ENCODE results near the gene NEDD4. TPM values are rescaled to one million over a fixed set of nuclear protein-coding genes. Genes with fewer than 3 reads are reported as not detected.

Gene NEDD4
- total RNA-seq, 1 experiment from 2014 or later = 57.7 TPM

GRCh38 chr15:55820043-55820442 lies 173.4 kb downstream of the NEDD4 start:
- TF ChIP-seq CTCF (IDR thresholded peaks at IDR 0.05; ENCODE audit: unreplicated experiment) = no peak
- Mint-ChIP-seq H3K36me3 (ENCODE audit: insufficient read depth, unreplicated experiment) (peaks cover 1% of the 10 kb centered on the region), H3K9me3 (ENCODE audit: unreplicated experiment) (no peaks in the 10 kb centered on the region), H3K27me3 (ENCODE audit: insufficient read depth, unreplicated experiment) (no peaks in the 10 kb centered on the region), H3K27ac (ENCODE audit: low read depth, unreplicated experiment) (no peak overlapping the region), H3K4me3 (ENCODE audit: unreplicated experiment) (no peak overlapping the region), H3K4me1 (ENCODE audit: insufficient read depth, unreplicated experiment) (no peaks in the 10 kb centered on the region)
- ChIA-PET CTCF (interaction anchor here (0.6 to 2.6 kb wide), 5 partner anchors 19 to 178 kb away, joined by 3 to 7 read pairs (median 5); no protein-coding TSS in a partner anchor), POLR2A (interaction anchor here (0.6 kb wide), 1 partner anchor 84 kb away, joined by 3 read pairs; no protein-coding TSS in a partner anchor)
- no peak for DNase-seq (ENCODE audit: unreplicated experiment)
- BruUV-seq (replicated peaks) = no TSS peak
- intact Hi-C loops (cut with micrococcal nuclease) = no loop called here

GRCh38 chr15:55819397-55820034 lies 173.9 kb downstream of the NEDD4 start:
- CTCF ChIA-PET = interaction anchor here (0.7 to 2.6 kb wide), 2 partner anchors 21 to 45 kb away, joined by 3 to 7 read pairs; no protein-coding TSS in a partner anchor
- BruUV-seq (replicated peaks) = no TSS peak
- intact Hi-C loops (cut with micrococcal nuclease) = no loop called here
- Mint-ChIP-seq H3K27ac (ENCODE audit: low read depth, unreplicated experiment) (no peak overlapping the region), H3K4me1 (ENCODE audit: insufficient read depth, unreplicated experiment) (no peaks in the 10 kb centered on the region), H3K4me3 (ENCODE audit: unreplicated experiment) (no peak overlapping the region), H3K27me3 (ENCODE audit: insufficient read depth, unreplicated experiment) (no peaks in the 10 kb centered on the region), H3K9me3 (ENCODE audit: unreplicated experiment) (no peaks in the 10 kb centered on the region), H3K36me3 (ENCODE audit: insufficient read depth, unreplicated experiment) (no peaks in the 10 kb centered on the region)
- DNase-seq (ENCODE audit: unreplicated experiment) = no peak
- TF ChIP-seq CTCF (IDR thresholded peaks at IDR 0.05; ENCODE audit: unreplicated experiment) = no peak
- POLR2A ChIA-PET = interaction anchor here (0.6 kb wide), 1 partner anchor 85 kb away, joined by 3 read pairs; no protein-coding TSS in a partner anchor

- H3K4me1 Mint-ChIP-seq (ENCODE audit: insufficient read depth, unreplicated experiment) = no peaks in the 10 kb centered on the region
Measured at GRCh38 chr15:55816017-55816416, 177.4 kb downstream of the NEDD4 start.

More at GRCh38 chr15:55816017-55816416, 177.4 kb downstream of the NEDD4 start:
- no peak for TF ChIP-seq CTCF (IDR thresholded peaks at IDR 0.05; ENCODE audit: unreplicated experiment)
- no peaks in the 10 kb centered on the region for H3K27me3 Mint-ChIP-seq (ENCODE audit: insufficient read depth, unreplicated experiment)
- no peak for DNase-seq (ENCODE audit: unreplicated experiment)
- H3K36me3 Mint-ChIP-seq (ENCODE audit: insufficient read depth, unreplicated experiment) = no peaks in the 10 kb centered on the region
- no peak overlapping the region for H3K4me3 Mint-ChIP-seq (ENCODE audit: unreplicated experiment)
- intact Hi-C loops (cut with micrococcal nuclease) = no loop called here
- CTCF ChIA-PET = interaction anchor here (0.5 to 1.6 kb wide), 6 partner anchors 17 to 596 kb away, joined by 3 to 5 read pairs (median 3); no protein-coding TSS in a partner anchor
- POLR2A ChIA-PET = no interaction called here
- no peak overlapping the region for H3K27ac Mint-ChIP-seq (ENCODE audit: low read depth, unreplicated experiment)
- no peaks in the 10 kb centered on the region for H3K9me3 Mint-ChIP-seq (ENCODE audit: unreplicated experiment)
- no TSS peak for BruUV-seq (replicated peaks)
